SH-SY5Y (cell line): ENCODE data around the gene DLG1.

Experiments used
- GATA2 ChIP-seq: IDR thresholded peaks from 2 replicates; pipeline ENCODE4 v1.6.1; 2011; ENCODE audit warnings: mild to moderate bottlenecking, low read depth, low read length
- GATA3 ChIP-seq: IDR thresholded peaks from 2 replicates; pipeline ENCODE4 v1.6.1; 2011; ENCODE audit warnings: low read depth, mild to moderate bottlenecking, low read length, moderate library complexity

DNA sequence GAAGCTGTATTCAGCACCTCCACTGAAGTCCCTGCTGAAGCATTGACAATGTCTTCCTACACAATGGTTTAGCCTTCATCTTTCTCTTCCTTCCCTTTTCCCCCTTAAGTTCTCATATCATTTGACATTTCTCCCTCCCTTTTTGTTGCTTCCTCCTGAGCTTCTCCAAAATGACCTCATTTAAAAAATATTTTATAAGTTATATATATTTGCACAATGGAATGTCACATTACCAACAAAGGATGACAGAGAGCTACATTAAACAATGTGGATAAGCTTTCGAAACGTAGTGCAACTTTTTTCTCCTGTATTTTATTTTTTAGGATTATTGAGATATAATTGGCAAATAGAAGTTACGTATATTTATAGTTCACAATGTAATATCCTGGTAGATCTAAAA lies 13.2 kb upstream of the DLG1 start:
- TF ChIP-seq GATA2, result no peak
- TF ChIP-seq GATA3, result no peak
